ENCODE data around the gene ETV4. TPM values are rescaled to one million over a fixed set of nuclear protein-coding genes. Genes with fewer than 3 reads are reported as not detected.

Gene ETV4
- total and polyA plus RNA-seq, 2 of the 13 experiments (the other 11 are each of a cell fraction or from before 2014, with no cell fraction given) = 128 to 330 TPM

DNA sequence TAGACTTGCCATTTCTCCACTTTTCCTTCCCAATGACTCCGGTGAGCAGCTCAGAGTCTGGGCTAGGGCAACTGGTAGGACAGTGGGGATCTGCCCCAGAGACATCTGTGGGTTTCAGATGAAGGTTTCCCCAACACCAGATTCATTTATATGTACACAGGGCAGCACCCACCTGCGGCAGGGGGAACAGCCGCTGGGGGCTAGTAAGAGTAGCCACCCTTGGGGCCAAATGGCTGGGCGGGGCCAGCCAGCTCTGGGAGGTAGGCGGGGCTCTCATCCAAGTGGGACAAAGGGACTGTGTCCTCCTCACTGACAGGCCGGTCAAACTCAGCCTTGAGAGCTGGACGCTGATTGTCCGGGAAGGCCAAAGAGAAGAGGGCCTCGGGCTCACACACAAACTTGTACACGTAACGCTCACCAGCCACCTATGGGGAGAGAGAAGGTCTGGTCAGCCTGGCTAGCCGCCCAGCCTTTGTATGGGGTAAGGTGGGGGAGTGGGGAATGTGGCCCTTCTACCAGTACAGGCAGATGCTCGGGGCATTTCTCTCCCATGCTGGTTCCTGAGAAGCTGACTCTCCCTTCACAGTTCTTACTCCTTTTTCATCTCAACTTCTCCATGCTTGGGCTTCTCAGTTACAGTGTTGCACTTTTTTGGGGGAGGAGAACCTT lies 17.7 kb downstream of the ETV4 start (continued):
- peak; percentile 36; the same call in 1 of the 2 replicates for TF ChIP-seq HES4 (CRISPR knock-in tag; IDR thresholded peaks at IDR 0.05; ENCODE audit: borderline replicate concordance)
- TF ChIP-seq NFKBIZ (CRISPR knock-in tag; IDR thresholded peaks at IDR 0.05) = no peak; the same call in 1 of the 2 replicates
- TF ChIP-seq ZFY (CRISPR knock-in tag; IDR thresholded peaks at IDR 0.05) = peak; percentile 73
- TF ChIP-seq ZNF781 (CRISPR knock-in tag; IDR thresholded peaks at IDR 0.05; ENCODE audit: borderline replicate concordance, not compliant biosample characterization) = peak; percentile 42
- TF ChIP-seq, protein P1, sequence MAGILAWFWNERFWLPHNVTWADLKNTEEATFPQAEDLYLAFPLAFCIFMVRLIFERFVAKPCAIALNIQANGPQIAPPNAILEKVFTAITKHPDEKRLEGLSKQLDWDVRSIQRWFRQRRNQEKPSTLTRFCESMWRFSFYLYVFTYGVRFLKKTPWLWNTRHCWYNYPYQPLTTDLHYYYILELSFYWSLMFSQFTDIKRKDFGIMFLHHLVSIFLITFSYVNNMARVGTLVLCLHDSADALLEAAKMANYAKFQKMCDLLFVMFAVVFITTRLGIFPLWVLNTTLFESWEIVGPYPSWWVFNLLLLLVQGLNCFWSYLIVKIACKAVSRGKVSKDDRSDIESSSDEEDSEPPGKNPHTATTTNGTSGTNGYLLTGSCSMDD (CRISPR knock-in tag; IDR thresholded peaks at IDR 0.05) = no peak
- no peak for TF ChIP-seq HNRNPH1 (optimal IDR thresholded peaks at IDR 0.05; ENCODE audit: low read depth, low read length)
- no peak for TF ChIP-seq PCBP1 (IDR thresholded peaks at IDR 0.05; ENCODE audit: borderline replicate concordance, low read depth, low read length)
- peak; percentile 82 for TF ChIP-seq SOX13 (IDR thresholded peaks at IDR 0.05)
- peak in 1 of 2 experiments; percentile 83; a peak in 1 of 4 replicates for TF ChIP-seq SOX13 (CRISPR knock-in tag; conservative IDR thresholded peaks at IDR 0.05 in 1 of 2, IDR thresholded peaks at IDR 0.05 in 1 of 2)
- no peak for TF ChIP-seq FOXM1 (CRISPR knock-in tag; IDR thresholded peaks at IDR 0.05)
- TF ChIP-seq ZNF577 (CRISPR knock-in tag; IDR thresholded peaks at IDR 0.05; ENCODE audit: borderline replicate concordance, low read depth) = no peak
- TF ChIP-seq ZBTB8A (CRISPR knock-in tag; IDR thresholded peaks at IDR 0.05; ENCODE audit: borderline replicate concordance, low read depth) = no peak
- no peak for TF ChIP-seq NR1H2 (CRISPR knock-in tag; IDR thresholded peaks at IDR 0.05; ENCODE audit: borderline replicate concordance, low read depth)
- no peak for TF ChIP-seq ZNF776 (CRISPR knock-in tag; IDR thresholded peaks at IDR 0.05)
- TF ChIP-seq, protein P2, sequence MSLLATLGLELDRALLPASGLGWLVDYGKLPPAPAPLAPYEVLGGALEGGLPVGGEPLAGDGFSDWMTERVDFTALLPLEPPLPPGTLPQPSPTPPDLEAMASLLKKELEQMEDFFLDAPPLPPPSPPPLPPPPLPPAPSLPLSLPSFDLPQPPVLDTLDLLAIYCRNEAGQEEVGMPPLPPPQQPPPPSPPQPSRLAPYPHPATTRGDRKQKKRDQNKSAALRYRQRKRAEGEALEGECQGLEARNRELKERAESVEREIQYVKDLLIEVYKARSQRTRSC (CRISPR knock-in tag; IDR thresholded peaks at IDR 0.05; ENCODE audit: low read depth) = no peak
- TF ChIP-seq HOXA3 (CRISPR knock-in tag; IDR thresholded peaks at IDR 0.05) = peak; percentile 76; the same call in 1 of the 2 replicates
- no peak for TF ChIP-seq ZNF138 (CRISPR knock-in tag; IDR thresholded peaks at IDR 0.05; ENCODE audit: low read depth)
- TF ChIP-seq, protein P3, sequence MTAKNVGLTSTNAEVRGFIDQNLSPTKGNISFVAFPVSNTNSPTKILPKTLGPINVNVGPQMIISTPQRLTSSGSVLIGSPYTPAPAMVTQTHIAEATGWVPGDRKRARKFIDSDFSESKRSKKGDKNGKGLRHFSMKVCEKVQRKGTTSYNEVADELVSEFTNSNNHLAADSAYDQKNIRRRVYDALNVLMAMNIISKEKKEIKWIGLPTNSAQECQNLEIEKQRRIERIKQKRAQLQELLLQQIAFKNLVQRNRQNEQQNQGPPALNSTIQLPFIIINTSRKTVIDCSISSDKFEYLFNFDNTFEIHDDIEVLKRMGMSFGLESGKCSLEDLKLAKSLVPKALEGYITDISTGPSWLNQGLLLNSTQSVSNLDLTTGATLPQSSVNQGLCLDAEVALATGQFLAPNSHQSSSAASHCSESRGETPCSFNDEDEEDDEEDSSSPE (CRISPR knock-in tag; IDR thresholded peaks at IDR 0.05) = no peak; the same call in 1 of the 2 replicates
- no peak for TF ChIP-seq IRX3 (CRISPR knock-in tag; IDR thresholded peaks at IDR 0.05; ENCODE audit: borderline replicate concordance, low read depth)
- TF ChIP-seq MXD4 (CRISPR knock-in tag; IDR thresholded peaks at IDR 0.05) = no peak
- TF ChIP-seq, protein P4, sequence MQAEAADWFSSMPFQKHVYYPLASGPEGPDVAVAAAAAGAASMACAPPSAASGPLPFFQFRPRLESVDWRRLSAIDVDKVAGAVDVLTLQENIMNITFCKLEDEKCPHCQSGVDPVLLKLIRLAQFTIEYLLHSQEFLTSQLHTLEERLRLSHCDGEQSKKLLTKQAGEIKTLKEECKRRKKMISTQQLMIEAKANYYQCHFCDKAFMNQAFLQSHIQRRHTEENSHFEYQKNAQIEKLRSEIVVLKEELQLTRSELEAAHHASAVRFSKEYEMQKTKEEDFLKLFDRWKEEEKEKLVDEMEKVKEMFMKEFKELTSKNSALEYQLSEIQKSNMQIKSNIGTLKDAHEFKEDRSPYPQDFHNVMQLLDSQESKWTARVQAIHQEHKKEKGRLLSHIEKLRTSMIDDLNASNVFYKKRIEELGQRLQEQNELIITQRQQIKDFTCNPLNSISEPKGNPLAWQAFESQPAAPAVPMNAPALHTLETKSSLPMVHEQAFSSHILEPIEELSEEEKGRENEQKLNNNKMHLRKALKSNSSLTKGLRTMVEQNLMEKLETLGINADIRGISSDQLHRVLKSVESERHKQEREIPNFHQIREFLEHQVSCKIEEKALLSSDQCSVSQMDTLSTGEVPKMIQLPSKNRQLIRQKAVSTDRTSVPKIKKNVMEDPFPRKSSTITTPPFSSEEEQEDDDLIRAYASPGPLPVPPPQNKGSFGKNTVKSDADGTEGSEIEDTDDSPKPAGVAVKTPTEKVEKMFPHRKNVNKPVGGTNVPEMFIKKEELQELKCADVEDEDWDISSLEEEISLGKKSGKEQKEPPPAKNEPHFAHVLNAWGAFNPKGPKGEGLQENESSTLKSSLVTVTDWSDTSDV (CRISPR knock-in tag; IDR thresholded peaks at IDR 0.05) = no peak
